ENCODE measurements around the gene ZKSCAN5. TPM values are rescaled to one million over a fixed set of nuclear protein-coding genes. Genes with fewer than 3 reads are reported as not detected.

The ZKSCAN5 gene
- 11.9 and 14.5 TPM in 2 replicates for total RNA-seq (2014; rRNA removed; shearing (Covaris generic); ENCODE audit: low replicate concordance)

DNA sequence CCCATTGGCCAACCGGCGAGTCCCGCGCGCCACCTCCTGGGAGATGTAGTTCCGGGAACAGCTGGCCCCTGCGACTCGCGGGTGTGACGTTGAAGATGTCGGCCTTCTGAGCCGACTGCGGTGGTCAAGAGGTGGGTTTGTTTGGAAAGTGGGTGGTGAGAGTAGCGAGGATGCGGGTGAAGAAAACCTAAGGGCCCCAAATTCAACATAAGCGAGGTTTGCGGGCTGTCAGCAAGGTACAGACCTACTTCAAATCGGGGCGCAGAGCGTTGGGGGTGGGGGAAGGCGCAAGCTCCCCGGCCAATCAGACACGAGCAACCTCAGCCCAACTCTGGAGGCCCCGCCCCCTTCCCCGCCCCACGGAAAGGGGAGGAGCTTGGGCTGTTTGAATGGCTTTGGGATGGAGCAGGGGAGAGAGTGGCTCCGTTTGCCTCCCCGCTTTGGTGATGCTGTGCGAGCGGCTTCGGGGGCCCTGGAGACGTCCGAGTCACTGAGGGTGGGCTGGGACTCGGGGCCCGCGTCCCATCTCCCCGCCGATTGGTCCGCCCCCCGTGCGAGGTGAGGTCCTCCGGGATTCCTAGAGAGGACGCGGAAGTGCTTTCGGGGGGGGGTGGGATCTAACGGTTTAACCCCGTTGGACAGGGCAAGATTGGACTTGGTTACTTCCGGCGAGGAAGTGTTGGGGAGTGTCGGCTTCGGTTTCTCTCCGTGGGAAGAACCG, at the start of gene ZKSCAN5:
Gene ZKSCAN5 (plus strand): TSS at position 60 of the 721 bp plus-strand sequence. CDS start 1,383 bp downstream, outside the sequence.
- H3K4me3 ChIP-seq (ENCODE audit: low read length) = peak within 1 kb of the TSS; percentile 86
- peak within 1 kb of the TSS; percentile 62; the same call in 1 of the 2 replicates for H2AFZ ChIP-seq (ENCODE audit: low read length)
- peaks cover 47% of the 10 kb centered on the region for H3K79me2 ChIP-seq (ENCODE audit: low read length)
- H3K36me3 ChIP-seq (ENCODE audit: insufficient read depth, low read length) = no peaks in the 10 kb centered on the region
- H4K20me1 ChIP-seq (ENCODE audit: insufficient read depth, low read depth, low read length) = no peaks in the 10 kb centered on the region
- peak within 1 kb of the TSS; percentile 84 for H3K9ac ChIP-seq (ENCODE audit: low read length)
- H3K4me2 ChIP-seq (ENCODE audit: low read depth, low read length, poor library complexity, severe bottlenecking) = peak within 1 kb of the TSS; percentile 88
- no peaks in the 10 kb centered on the region for H3K9me3 ChIP-seq (ENCODE audit: low read length)
- no peaks in the 10 kb centered on the region for H3K27me3 ChIP-seq (ENCODE audit: low read length)
- H3K4me1 ChIP-seq (ENCODE audit: low read length) = peaks cover 21% of the 10 kb centered on the region
- no peaks in the 10 kb centered on the region for H3K9me2 ChIP-seq (replicated peaks; ENCODE audit: insufficient read depth, low read length)
- DNase-seq = peak; percentile 98
- H3K27ac ChIP-seq (ENCODE audit: low read length) = peak within 1 kb of the TSS; percentile 68

DNA sequence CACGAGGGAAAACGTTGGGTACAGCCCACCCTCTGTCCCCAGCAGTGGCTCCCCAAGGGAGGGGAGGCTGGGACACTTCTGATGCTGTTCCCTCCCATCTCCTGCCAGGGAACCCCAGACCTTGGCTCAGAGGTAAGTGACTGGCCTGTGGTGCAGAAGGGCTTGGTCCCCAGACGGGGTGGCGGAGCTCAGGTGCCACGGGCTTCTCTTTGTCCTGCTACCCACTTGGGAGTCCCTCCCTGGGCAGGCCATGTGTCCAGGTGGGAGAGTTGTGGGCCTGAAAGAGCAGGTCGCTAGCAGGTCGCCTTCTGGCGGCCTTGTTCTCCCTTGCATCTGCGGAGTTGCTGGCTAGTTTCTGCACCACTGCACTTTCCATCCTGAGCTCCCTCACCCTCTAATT, 48.6 kb upstream of the ZKSCAN5 start:
- Histone ChIP-seq H3K4me3 (ENCODE audit: low read length) (no peak overlapping the region), H3K36me3 (ENCODE audit: insufficient read depth, low read length) (peaks cover 33% of the 10 kb centered on the region), H2AFZ (ENCODE audit: low read length) (no peak overlapping the region), H4K20me1 (ENCODE audit: insufficient read depth, low read depth, low read length) (peaks cover 26% of the 10 kb centered on the region; the same call in 1 of the 2 replicates), H3K9ac (ENCODE audit: low read length) (no peak overlapping the region), H3K4me1 (ENCODE audit: low read length) (no peaks in the 10 kb centered on the region), H3K9me3 (ENCODE audit: low read length) (no peaks in the 10 kb centered on the region), H3K79me2 (ENCODE audit: low read length) (peaks cover 28% of the 10 kb centered on the region), H3K27ac (ENCODE audit: low read length) (no peak overlapping the region), H3K9me2 (replicated peaks; ENCODE audit: insufficient read depth, low read length) (no peaks in the 10 kb centered on the region), H3K4me2 (ENCODE audit: low read depth, low read length, poor library complexity, severe bottlenecking) (no peak overlapping the region), H3K27me3 (ENCODE audit: low read length) (no peaks in the 10 kb centered on the region)
- DNase-seq = no peak

DNA sequence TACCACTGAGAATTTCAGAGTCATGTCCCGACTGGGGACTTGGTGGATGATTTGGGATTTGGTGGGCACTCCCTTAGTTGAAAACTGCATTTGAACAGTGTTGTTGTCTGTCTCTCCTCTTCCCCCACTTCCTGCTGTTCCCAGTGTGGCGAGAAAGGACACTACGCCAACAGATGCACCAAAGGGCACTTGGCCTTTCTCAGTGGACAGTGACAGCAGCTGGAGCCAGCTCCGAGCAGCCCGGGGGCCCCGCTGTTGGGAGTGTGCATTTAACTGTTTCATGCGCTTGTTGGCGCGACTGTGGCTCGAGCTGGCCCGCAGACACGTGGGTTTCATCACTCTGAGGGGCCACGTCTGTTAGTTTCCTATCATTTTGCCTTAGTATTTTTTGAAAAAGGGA, 48.2 kb upstream of the ZKSCAN5 start:
- Histone ChIP-seq H3K27ac (ENCODE audit: low read length) (no peak overlapping the region), H3K4me1 (ENCODE audit: low read length) (no peaks in the 10 kb centered on the region), H2AFZ (ENCODE audit: low read length) (no peak overlapping the region), H3K9me3 (ENCODE audit: low read length) (no peaks in the 10 kb centered on the region), H3K27me3 (ENCODE audit: low read length) (no peaks in the 10 kb centered on the region), H3K4me2 (ENCODE audit: low read depth, low read length, poor library complexity, severe bottlenecking) (no peak overlapping the region), H3K79me2 (ENCODE audit: low read length) (peaks cover 32% of the 10 kb centered on the region), H3K4me3 (ENCODE audit: low read length) (no peak overlapping the region), H3K36me3 (ENCODE audit: insufficient read depth, low read length) (peaks cover 33% of the 10 kb centered on the region), H4K20me1 (ENCODE audit: insufficient read depth, low read depth, low read length) (peaks cover 29% of the 10 kb centered on the region; the same call in 1 of the 2 replicates), H3K9ac (ENCODE audit: low read length) (no peak overlapping the region), H3K9me2 (replicated peaks; ENCODE audit: insufficient read depth, low read length) (no peaks in the 10 kb centered on the region)
- no peak for DNase-seq

DNA sequence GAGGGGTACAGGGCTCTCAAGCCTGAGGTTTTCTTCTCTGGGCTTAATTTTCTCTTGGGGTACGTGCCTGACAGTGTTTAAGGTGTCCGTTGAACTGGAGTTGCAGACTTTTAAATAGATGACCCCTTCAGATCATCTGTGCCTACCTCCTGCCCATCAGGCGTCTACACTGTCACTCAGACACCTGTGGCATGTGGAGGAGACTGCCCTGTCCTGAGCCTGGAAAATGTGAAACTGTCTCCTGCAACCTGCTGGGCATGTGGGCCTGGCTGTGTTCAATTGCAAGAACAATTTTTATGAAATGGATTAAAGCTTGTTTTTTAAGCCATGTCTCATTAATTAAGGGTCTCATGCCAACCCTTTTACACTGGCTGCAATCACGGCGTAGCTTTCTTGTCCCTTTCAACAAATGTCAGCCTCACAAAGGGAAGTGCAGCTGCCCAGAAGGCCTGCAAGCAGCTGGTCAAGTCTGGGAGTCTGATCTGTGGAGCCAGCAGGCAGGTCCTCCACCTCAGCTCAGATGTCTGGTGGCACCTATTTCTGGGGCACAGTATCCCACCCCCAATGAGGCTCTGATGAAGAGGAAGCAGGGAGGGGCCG, 47.3 kb upstream of the ZKSCAN5 start:
- H3K4me3 ChIP-seq (ENCODE audit: low read length) = no peak overlapping the region
- H3K4me1 ChIP-seq (ENCODE audit: low read length) = no peaks in the 10 kb centered on the region
- H3K9me2 ChIP-seq (replicated peaks; ENCODE audit: insufficient read depth, low read length) = no peaks in the 10 kb centered on the region
- H3K9ac ChIP-seq (ENCODE audit: low read length) = no peak overlapping the region
- no peak overlapping the region for H3K4me2 ChIP-seq (ENCODE audit: low read depth, low read length, poor library complexity, severe bottlenecking)
- H4K20me1 ChIP-seq (ENCODE audit: insufficient read depth, low read depth, low read length) = peaks cover 32% of the 10 kb centered on the region; the same call in 1 of the 2 replicates
- DNase-seq = no peak
- H3K27ac ChIP-seq (ENCODE audit: low read length) = no peak overlapping the region
- no peaks in the 10 kb centered on the region for H3K9me3 ChIP-seq (ENCODE audit: low read length)
- H2AFZ ChIP-seq (ENCODE audit: low read length) = no peak overlapping the region
- H3K36me3 ChIP-seq (ENCODE audit: insufficient read depth, low read length) = peaks cover 33% of the 10 kb centered on the region
- peaks cover 40% of the 10 kb centered on the region for H3K79me2 ChIP-seq (ENCODE audit: low read length)
- no peaks in the 10 kb centered on the region for H3K27me3 ChIP-seq (ENCODE audit: low read length)

DNA sequence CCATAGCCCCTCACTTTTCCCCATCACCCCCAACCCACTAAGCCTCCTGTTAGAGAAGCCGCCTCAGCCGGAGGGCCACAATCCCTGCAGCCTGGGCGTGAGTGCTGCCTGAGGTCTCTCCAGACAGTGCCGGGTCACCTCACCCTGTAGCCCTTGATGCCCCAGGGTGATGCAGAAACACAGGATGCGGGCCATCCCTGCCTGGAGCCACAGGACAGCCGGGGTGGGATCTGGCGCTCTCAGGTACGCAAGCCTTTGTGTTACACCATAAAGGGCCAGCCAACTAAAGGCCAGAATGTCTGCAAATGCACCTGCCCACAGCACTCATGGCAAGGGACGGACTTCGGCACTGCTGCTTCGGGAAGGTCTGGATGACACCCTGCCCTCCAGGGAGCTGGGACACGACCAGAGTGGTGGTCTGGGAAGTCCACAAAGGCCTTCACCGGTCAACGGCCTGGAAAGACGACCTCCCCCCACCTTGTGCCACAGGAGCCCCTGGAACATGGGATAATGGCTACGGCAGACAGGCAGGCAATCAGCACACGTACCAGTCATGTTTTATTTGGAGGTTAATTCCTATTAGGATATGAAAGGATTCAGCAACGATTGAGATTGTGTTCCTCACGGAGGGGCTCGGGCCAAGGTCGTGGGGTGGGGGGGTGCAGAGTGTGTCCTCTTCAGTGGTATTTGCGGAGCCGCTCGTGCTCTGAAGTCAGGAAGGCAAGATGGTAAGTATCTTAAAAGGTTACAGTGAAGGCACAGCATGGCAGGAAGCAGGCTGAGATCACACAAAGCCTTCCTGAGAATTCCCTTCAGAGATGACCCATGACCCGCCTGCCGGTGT, 46.6 kb upstream of the ZKSCAN5 start:
- H3K79me2 ChIP-seq (ENCODE audit: low read length) = peaks cover 45% of the 10 kb centered on the region

DNA sequence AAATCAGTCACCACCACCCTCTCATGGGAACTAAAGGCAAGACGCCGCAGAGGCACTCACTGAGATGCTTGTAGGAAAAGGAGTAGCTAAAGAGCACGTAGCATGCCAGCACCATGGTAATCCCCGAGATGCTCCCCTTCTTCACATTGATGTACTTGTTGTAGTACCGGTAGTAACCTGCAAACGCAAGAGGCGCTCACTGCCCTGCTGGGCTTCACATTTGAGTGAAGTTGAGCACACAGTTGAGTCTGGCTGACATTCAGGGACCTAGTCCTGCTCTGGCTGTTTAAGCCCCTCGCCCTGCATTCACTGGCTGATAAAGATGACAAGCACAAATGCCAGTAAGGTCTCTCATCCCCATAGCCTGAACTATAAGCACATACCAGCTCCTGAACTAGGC, 45.4 kb upstream of the ZKSCAN5 start:
- Histone ChIP-seq H3K27ac (ENCODE audit: low read length) (no peak overlapping the region), H4K20me1 (ENCODE audit: insufficient read depth, low read depth, low read length) (peaks cover 32% of the 10 kb centered on the region; the same call in 1 of the 2 replicates)

More for the DNA sequence above, 46.6 kb upstream of the ZKSCAN5 start:
- Histone ChIP-seq H3K27me3 (ENCODE audit: low read length) (no peaks in the 10 kb centered on the region), H3K9ac (ENCODE audit: low read length) (no peak overlapping the region), H3K4me2 (ENCODE audit: low read depth, low read length, poor library complexity, severe bottlenecking) (no peak overlapping the region), H3K4me3 (ENCODE audit: low read length) (no peak overlapping the region), H3K4me1 (ENCODE audit: low read length) (no peaks in the 10 kb centered on the region), H4K20me1 (ENCODE audit: insufficient read depth, low read depth, low read length) (peaks cover 32% of the 10 kb centered on the region; the same call in 1 of the 2 replicates), H3K9me3 (ENCODE audit: low read length) (no peaks in the 10 kb centered on the region), H2AFZ (ENCODE audit: low read length) (no peak overlapping the region), H3K9me2 (replicated peaks; ENCODE audit: insufficient read depth, low read length) (no peaks in the 10 kb centered on the region), H3K36me3 (ENCODE audit: insufficient read depth, low read length) (peaks cover 37% of the 10 kb centered on the region), H3K27ac (ENCODE audit: low read length) (no peak overlapping the region)
- DNase-seq = no peak

DNA sequence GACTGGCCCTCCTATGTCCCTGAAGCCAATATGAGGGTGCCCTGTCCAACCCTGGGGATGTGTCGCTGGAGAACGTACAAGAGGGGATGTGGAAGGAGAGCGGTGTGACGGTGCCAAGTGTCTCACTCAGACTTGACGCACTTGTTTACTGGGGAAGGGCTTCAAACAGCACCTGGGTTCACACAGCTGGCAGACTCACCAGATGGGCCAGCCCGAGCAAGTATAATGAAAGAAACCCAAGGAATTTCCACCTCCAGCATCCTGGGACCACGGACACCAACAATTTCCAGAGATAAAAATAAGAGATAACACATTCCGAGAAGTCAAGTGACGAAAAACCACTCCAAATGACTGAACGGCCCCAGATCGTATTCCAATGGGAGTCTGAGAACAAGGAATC, 43.8 kb upstream of the ZKSCAN5 start:
- DNase-seq = no peak
- Histone ChIP-seq H2AFZ (ENCODE audit: low read length) (no peak overlapping the region), H3K4me1 (ENCODE audit: low read length) (peaks cover 13% of the 10 kb centered on the region), H3K27ac (ENCODE audit: low read length) (no peak overlapping the region), H3K9ac (ENCODE audit: low read length) (no peak overlapping the region), H3K27me3 (ENCODE audit: low read length) (no peaks in the 10 kb centered on the region), H3K79me2 (ENCODE audit: low read length) (peaks cover 72% of the 10 kb centered on the region), H3K9me2 (replicated peaks; ENCODE audit: insufficient read depth, low read length) (no peaks in the 10 kb centered on the region), H3K4me3 (ENCODE audit: low read length) (no peak overlapping the region), H3K9me3 (ENCODE audit: low read length) (no peaks in the 10 kb centered on the region), H3K4me2 (ENCODE audit: low read depth, low read length, poor library complexity, severe bottlenecking) (no peak overlapping the region), H4K20me1 (ENCODE audit: insufficient read depth, low read depth, low read length) (peaks cover 32% of the 10 kb centered on the region; the same call in 1 of the 2 replicates), H3K36me3 (ENCODE audit: insufficient read depth, low read length) (peaks cover 54% of the 10 kb centered on the region)

More for the DNA sequence above, 45.4 kb upstream of the ZKSCAN5 start:
- H2AFZ ChIP-seq (ENCODE audit: low read length) = no peak overlapping the region
- DNase-seq = peak; percentile 85
- H3K9me2 ChIP-seq (replicated peaks; ENCODE audit: insufficient read depth, low read length) = no peaks in the 10 kb centered on the region
- H3K4me3 ChIP-seq (ENCODE audit: low read length) = no peak overlapping the region
- no peaks in the 10 kb centered on the region for H3K9me3 ChIP-seq (ENCODE audit: low read length)
- H3K79me2 ChIP-seq (ENCODE audit: low read length) = peaks cover 56% of the 10 kb centered on the region
- peaks cover 47% of the 10 kb centered on the region for H3K36me3 ChIP-seq (ENCODE audit: insufficient read depth, low read length)
- H3K9ac ChIP-seq (ENCODE audit: low read length) = no peak overlapping the region
- H3K27me3 ChIP-seq (ENCODE audit: low read length) = no peaks in the 10 kb centered on the region
- H3K4me2 ChIP-seq (ENCODE audit: low read depth, low read length, poor library complexity, severe bottlenecking) = no peak overlapping the region
- peaks cover 3% of the 10 kb centered on the region for H3K4me1 ChIP-seq (ENCODE audit: low read length)
